Measurements from ENCODE around the gene RTN4RL1. TPM values are rescaled to one million over a fixed set of nuclear protein-coding genes. Genes with fewer than 3 reads are reported as not detected.
A peak's percentile ranks its signal among the peaks of the same experiment; 100 is the strongest.

RTN4RL1 gene
- total RNA-seq, 2 donors from 2014 or later = 18.2 to 19.6 TPM

DNA sequence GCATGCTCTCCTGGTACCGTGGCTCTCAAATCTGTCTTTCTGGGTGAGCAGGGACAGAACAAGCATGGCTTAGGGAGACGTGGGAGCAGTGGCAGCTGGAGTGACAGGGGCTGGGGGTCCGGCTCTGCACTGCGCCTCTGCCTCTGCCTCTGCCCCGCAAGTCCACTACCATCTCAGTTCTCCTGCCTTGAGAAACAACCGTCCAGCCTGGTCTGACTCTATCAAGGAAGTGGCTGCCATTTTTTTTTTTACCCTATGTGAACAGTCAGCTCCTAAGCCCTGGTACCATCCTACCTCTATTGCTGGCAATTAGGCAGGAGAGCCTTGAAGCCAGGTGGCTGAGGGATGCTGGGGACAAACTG is 45.9 kb upstream of the RTN4RL1 start:
- DNase-seq = no peak
- no peak overlapping the region for H3K4me3 Mint-ChIP-seq
- H3K9me3 Mint-ChIP-seq = no peaks in the 10 kb centered on the region
- 93 to 97% methylated on average over 6 of the region's 6 CpGs for WGBS, 2 experiments (ENCODE audit: insufficient coverage in 1 of 2, insufficient read length in 1 of 2)
- TF ChIP-seq, protein P1, sequence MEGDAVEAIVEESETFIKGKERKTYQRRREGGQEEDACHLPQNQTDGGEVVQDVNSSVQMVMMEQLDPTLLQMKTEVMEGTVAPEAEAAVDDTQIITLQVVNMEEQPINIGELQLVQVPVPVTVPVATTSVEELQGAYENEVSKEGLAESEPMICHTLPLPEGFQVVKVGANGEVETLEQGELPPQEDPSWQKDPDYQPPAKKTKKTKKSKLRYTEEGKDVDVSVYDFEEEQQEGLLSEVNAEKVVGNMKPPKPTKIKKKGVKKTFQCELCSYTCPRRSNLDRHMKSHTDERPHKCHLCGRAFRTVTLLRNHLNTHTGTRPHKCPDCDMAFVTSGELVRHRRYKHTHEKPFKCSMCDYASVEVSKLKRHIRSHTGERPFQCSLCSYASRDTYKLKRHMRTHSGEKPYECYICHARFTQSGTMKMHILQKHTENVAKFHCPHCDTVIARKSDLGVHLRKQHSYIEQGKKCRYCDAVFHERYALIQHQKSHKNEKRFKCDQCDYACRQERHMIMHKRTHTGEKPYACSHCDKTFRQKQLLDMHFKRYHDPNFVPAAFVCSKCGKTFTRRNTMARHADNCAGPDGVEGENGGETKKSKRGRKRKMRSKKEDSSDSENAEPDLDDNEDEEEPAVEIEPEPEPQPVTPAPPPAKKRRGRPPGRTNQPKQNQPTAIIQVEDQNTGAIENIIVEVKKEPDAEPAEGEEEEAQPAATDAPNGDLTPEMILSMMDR (conservative IDR thresholded peaks at IDR 0.05) = no peak
- Histone ChIP-seq H3K27me3 (ENCODE audit: control insufficient read depth, insufficient read depth, low read length, poor library complexity, severe bottlenecking) (no peaks in the 10 kb centered on the region), H3K36me3 (ENCODE audit: control insufficient read depth, insufficient read depth, low read length) (peaks cover 78% of the 10 kb centered on the region), H3K4me1 (ENCODE audit: control insufficient read depth, insufficient read depth, low read length) (peaks cover 5% of the 10 kb centered on the region), H3K4me3 (ENCODE audit: low read length) (no peak overlapping the region), H3K9ac (ENCODE audit: extremely low read depth, low read length, poor library complexity, severe bottlenecking) (no peak overlapping the region), H3K9me3 (ENCODE audit: control insufficient read depth, low read length) (no peaks in the 10 kb centered on the region), H3K27ac (ENCODE audit: low read depth, low read length) (no peak overlapping the region)
- H3K27ac Mint-ChIP-seq = no peak overlapping the region
- H3K27me3 Mint-ChIP-seq (ENCODE audit: insufficient read depth) = no peaks in the 10 kb centered on the region
- no peaks in the 10 kb centered on the region for H3K4me1 Mint-ChIP-seq
- H3K36me3 Mint-ChIP-seq (ENCODE audit: low read depth) = peaks cover 48% of the 10 kb centered on the region

DNA sequence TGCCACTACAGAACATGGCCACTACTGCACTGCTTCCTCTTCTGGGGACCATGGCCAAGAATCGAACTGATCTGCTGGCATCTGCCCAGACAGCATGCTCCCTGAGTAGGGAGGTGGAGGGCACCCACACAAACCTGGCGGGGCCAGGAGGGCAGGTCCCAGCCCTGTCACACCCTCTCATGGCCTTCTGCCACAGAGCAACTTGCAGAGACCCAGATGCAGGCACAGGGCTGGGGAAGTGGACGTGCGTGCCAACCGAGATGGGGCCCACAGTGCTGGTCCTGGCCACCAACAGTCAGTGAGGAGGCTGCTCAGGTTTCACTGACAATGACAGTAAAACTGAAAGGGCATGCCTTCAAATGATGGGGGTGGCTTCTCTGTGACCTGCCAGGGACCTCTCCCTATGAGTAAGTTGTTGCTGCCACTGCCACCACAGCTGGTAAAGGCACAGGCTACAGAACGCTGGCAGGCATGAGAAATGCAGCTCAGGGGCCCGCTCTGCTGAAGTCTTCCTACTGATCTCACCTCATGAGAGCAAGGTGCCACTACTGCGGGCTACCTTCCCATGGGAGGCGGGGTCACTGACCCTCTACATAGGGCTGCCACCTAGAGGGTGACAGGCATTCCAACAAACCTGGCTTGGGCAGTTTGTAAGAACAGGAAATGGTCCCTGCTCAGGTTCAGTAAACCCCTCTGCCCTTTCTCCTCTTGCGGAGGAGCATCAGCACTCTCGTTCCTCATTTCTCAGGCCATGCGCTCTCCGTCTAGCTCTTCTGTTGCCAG is 45.3 kb upstream of the RTN4RL1 start:
- Mint-ChIP-seq H3K4me3 (no peak overlapping the region), H3K4me1 (no peaks in the 10 kb centered on the region)
- H3K27ac ChIP-seq (ENCODE audit: low read depth, low read length) = no peak overlapping the region

DNA sequence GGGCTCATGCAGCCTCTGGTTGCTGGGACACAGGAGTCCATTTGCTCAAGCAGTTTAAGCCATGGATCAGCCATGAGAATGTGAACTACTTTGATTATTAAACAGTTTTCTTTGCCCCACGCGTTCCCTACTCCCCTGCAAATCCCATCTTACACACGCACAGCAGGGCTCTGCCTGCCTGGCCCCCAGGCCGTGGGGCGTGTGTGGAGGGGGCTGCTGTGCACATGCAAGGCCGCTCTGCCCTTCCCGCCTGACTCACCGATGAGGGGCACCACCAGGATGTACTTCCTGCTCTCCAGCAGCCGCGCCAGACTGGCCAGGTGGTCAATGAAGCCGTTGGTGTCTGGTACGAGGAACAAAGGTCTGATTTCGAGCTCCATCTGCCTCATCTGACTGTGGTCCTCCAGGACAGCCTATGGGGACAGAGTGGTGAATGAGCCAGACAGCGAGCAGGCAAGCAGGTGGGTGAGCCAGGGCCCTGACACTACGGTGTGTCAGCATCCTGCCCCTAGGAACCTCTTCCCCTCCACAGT is 43.5 kb upstream of the RTN4RL1 start:
- TF ChIP-seq, protein P1 (conservative IDR thresholded peaks at IDR 0.05) = no peak

More for the DNA sequence above, 45.3 kb upstream of the RTN4RL1 start:
- H3K9me3 Mint-ChIP-seq = no peaks in the 10 kb centered on the region
- no peaks in the 10 kb centered on the region for H3K27me3 ChIP-seq (ENCODE audit: control insufficient read depth, insufficient read depth, low read length, poor library complexity, severe bottlenecking)
- no peaks in the 10 kb centered on the region for H3K27me3 Mint-ChIP-seq (ENCODE audit: insufficient read depth)
- H3K36me3 Mint-ChIP-seq (ENCODE audit: low read depth) = peaks cover 45% of the 10 kb centered on the region
- H3K4me1 ChIP-seq (ENCODE audit: control insufficient read depth, insufficient read depth, low read length) = peaks cover under 1% of the 10 kb centered on the region
- no peak overlapping the region for H3K27ac Mint-ChIP-seq
- TF ChIP-seq, protein P1 (conservative IDR thresholded peaks at IDR 0.05) = peak; percentile 57
- H3K4me3 ChIP-seq (ENCODE audit: low read length) = no peak overlapping the region
- H3K9ac ChIP-seq (ENCODE audit: extremely low read depth, low read length, poor library complexity, severe bottlenecking) = no peak overlapping the region
- peak; percentile 92 for DNase-seq
- H3K36me3 ChIP-seq (ENCODE audit: control insufficient read depth, insufficient read depth, low read length) = peaks cover 79% of the 10 kb centered on the region
- H3K9me3 ChIP-seq (ENCODE audit: control insufficient read depth, low read length) = no peaks in the 10 kb centered on the region
- WGBS, 2 experiments (ENCODE audit: insufficient coverage in 1 of 2, insufficient read length in 1 of 2) = 90 to 92% methylated on average over 9 to 13 of the region's 13 CpGs

More for the DNA sequence above, 43.5 kb upstream of the RTN4RL1 start:
- Mint-ChIP-seq H3K4me3 (no peak overlapping the region), H3K27ac (no peak overlapping the region), H3K27me3 (ENCODE audit: insufficient read depth) (no peaks in the 10 kb centered on the region), H3K4me1 (peaks cover 10% of the 10 kb centered on the region), H3K9me3 (no peaks in the 10 kb centered on the region), H3K36me3 (ENCODE audit: low read depth) (peaks cover 49% of the 10 kb centered on the region)
- H3K9me3 ChIP-seq (ENCODE audit: control insufficient read depth, low read length) = no peaks in the 10 kb centered on the region
- peak overlapping the region; percentile 57 for H3K27ac ChIP-seq (ENCODE audit: low read depth, low read length)
- peaks cover 86% of the 10 kb centered on the region for H3K36me3 ChIP-seq (ENCODE audit: control insufficient read depth, insufficient read depth, low read length)
- no peak for DNase-seq
- 91% methylated on average over 8 to 15 of the region's 15 CpGs for WGBS, 2 experiments (ENCODE audit: insufficient coverage in 1 of 2, insufficient read length in 1 of 2)
- peaks cover 5% of the 10 kb centered on the region for H3K4me1 ChIP-seq (ENCODE audit: control insufficient read depth, insufficient read depth, low read length)
- H3K4me3 ChIP-seq (ENCODE audit: low read length) = no peak overlapping the region
- no peaks in the 10 kb centered on the region for H3K27me3 ChIP-seq (ENCODE audit: control insufficient read depth, insufficient read depth, low read length, poor library complexity, severe bottlenecking)
- H3K9ac ChIP-seq (ENCODE audit: extremely low read depth, low read length, poor library complexity, severe bottlenecking) = no peak overlapping the region

Data from endodermal cell (in vitro differentiated cells).